Neural cell (in vitro differentiated cells): ENCODE results near the gene SOWAHD. TPM values are rescaled to one million over a fixed set of nuclear protein-coding genes. Genes with fewer than 3 reads are reported as not detected.

Source experiments
- H2AFZ ChIP-seq: fragments of 200-600, 300-800 bp; sonication (generic), shearing (Covaris generic); 2 replicates; pipeline ENCODE4 v1.6.0; 2014; ENCODE audit warnings: low read depth, mild to moderate bottlenecking, antibody characterized with exemption, low read length, moderate library complexity
- H3F3A ChIP-seq: fragments of 200-600 bp; shearing (Covaris generic); 2 replicates; pipeline ENCODE4 v1.6.1; 2016; ENCODE audit warnings: mild to moderate bottlenecking, moderate library complexity, mixed read lengths, antibody characterized with exemption, low read length; ENCODE audit not compliant: insufficient read depth, poor library complexity, severe bottlenecking
- H3K27ac ChIP-seq: fragments of 200-600, 300-800 bp; sonication (generic), shearing (Covaris generic); 2 replicates; pipeline ENCODE4 v1.5.1; 2014; ENCODE audit warnings: mild to moderate bottlenecking, low read length, moderate library complexity
- H3K27me3 ChIP-seq: fragments of 300-800, 200-600 bp; sonication (generic), shearing (Covaris generic); 2 replicates; pipeline ENCODE4 v1.6.0; 2014; ENCODE audit warnings: mild to moderate bottlenecking, low read depth, low read length, moderate library complexity; ENCODE audit not compliant: insufficient read depth
- H3K36me3 ChIP-seq: fragments of 300-800, 200-600 bp; sonication (generic), shearing (Covaris generic); 2 replicates; pipeline ENCODE4 v1.5.1; 2014; ENCODE audit warnings: mild to moderate bottlenecking, antibody characterized with exemption, low read length, moderate library complexity; ENCODE audit not compliant: insufficient read depth
- H3K4me2 ChIP-seq: fragments of 300-800, 200-600 bp; sonication (generic), shearing (Covaris generic); 2 replicates; pipeline ENCODE4 v1.6.0; 2014; ENCODE audit warnings: mild to moderate bottlenecking, low read length
- H3K4me3 ChIP-seq: fragments of 300-800, 200-600 bp; sonication (generic), shearing (Covaris generic); 2 replicates; pipeline ENCODE4 v1.5.1; 2014; ENCODE audit warnings: mild to moderate bottlenecking, low read length, moderate library complexity
- H3K79me2 ChIP-seq: fragments of 200-600 bp; shearing (Covaris generic); replicated peaks from 2 replicates; pipeline ENCODE4 v1.6.0; 2014; ENCODE audit warnings: mild to moderate bottlenecking, low read length, moderate library complexity; ENCODE audit not compliant: insufficient read depth
- H3K9ac ChIP-seq: fragments of 300-800, 200-600 bp; sonication (generic), shearing (Covaris generic); 2 replicates; pipeline ENCODE4 v1.6.1; 2016; ENCODE audit warnings: mild to moderate bottlenecking, low read length, mixed read lengths
- H3K9me2 ChIP-seq: fragments of 200-600 bp; shearing (Covaris generic); 2 replicates; pipeline ENCODE4 v1.6.1; 2016; ENCODE audit warnings: mild to moderate bottlenecking, low read length, mixed read lengths; ENCODE audit not compliant: insufficient read depth
- H3K9me3 ChIP-seq: fragments of 200-600, 300-800 bp; sonication (generic), shearing (Covaris generic); 2 replicates; pipeline ENCODE4 v1.6.1; 2016; ENCODE audit warnings: mild to moderate bottlenecking, mixed run types, low read length, moderate library complexity, mixed read lengths
- H4K20me1 ChIP-seq: fragments of 200-600 bp; shearing (Covaris generic); 2 replicates; pipeline ENCODE4 v1.6.1; 2016; ENCODE audit warnings: mild to moderate bottlenecking, mixed run types; ENCODE audit not compliant: insufficient read depth
- CTCF ChIP-seq: fragments of 450-650 bp; IDR thresholded peaks from 2 replicates; pipeline ENCODE4 v1.5.1; 2014; ENCODE audit warnings: antibody characterized with exemption, mild to moderate bottlenecking, moderate library complexity; ENCODE audit not compliant: poor library complexity, severe bottlenecking
- EP300 ChIP-seq: fragments of 450-650 bp; conservative IDR thresholded peaks from 2 replicates; pipeline ENCODE4 v1.6.1; 2014; ENCODE audit warnings: antibody characterized with exemption, mild to moderate bottlenecking, moderate library complexity; ENCODE audit not compliant: poor library complexity, severe bottlenecking
- EZH2 ChIP-seq: fragments of 200-600, 300-800 bp; shearing (Covaris generic), sonication (generic); IDR thresholded peaks from 2 replicates; pipeline ENCODE4 v1.6.1; 2014; ENCODE audit warnings: antibody characterized with exemption, low read length, borderline replicate concordance, mild to moderate bottlenecking; ENCODE audit not compliant: insufficient read depth, poor library complexity, severe bottlenecking
- MXI1 ChIP-seq: fragments of 450-650 bp; conservative IDR thresholded peaks from 2 replicates; pipeline ENCODE4 v1.6.1; 2014; ENCODE audit warnings: antibody characterized with exemption, mild to moderate bottlenecking; ENCODE audit not compliant: poor library complexity, severe bottlenecking
- POLR2AphosphoS5 ChIP-seq: IDR thresholded peaks from 2 replicates; pipeline ENCODE4 v1.6.1; 2012
- RAD21 ChIP-seq: fragments of 450-650 bp; conservative IDR thresholded peaks from 2 replicates; pipeline ENCODE4 v1.6.1; 2014; ENCODE audit warnings: antibody characterized with exemption, mild to moderate bottlenecking, moderate library complexity
- REST ChIP-seq: IDR thresholded peaks from 2 replicates; pipeline ENCODE4 v1.6.1; 2012; ENCODE audit warnings: borderline replicate concordance
- SMC3 ChIP-seq: fragments of 450-650 bp; conservative IDR thresholded peaks from 2 replicates; pipeline ENCODE4 v1.6.1; 2014; ENCODE audit warnings: antibody characterized with exemption, mild to moderate bottlenecking, moderate library complexity; ENCODE audit not compliant: poor library complexity
- TAF1 ChIP-seq: IDR thresholded peaks from 2 replicates; pipeline ENCODE4 v1.6.1; 2012; ENCODE audit warnings: low read depth
- polyA minus RNA-seq: library from RNA; depleted of rRNA, polyadenylated mRNA; stranded (reverse); fragments of >200 nt; gene quantifications from 2 replicates; pipeline ENCODE4 v1.2.3, GENCODE V29; 2014
- polyA plus RNA-seq: library from polyadenylated mRNA; depleted of rRNA; stranded (reverse); fragments of >200 nt; gene quantifications from 2 replicates; pipeline ENCODE4 v1.2.3, GENCODE V29; 2014

The SOWAHD gene
- polyA plus RNA-seq (1.0 TPM in 1 of 2 replicates, not detected in the other), polyA minus RNA-seq (0.35 TPM in 1 of 2 replicates, not detected in the other)

- Histone ChIP-seq H3K27me3 (peaks cover 34% of the 10 kb centered on the region), H3K79me2 (no peaks in the 10 kb centered on the region), H3K4me3 (peak within 1 kb of the TSS; percentile 65), H3K4me2 (no peak within 1 kb of the TSS), H2AFZ (no peak within 1 kb of the TSS), H3K9ac (peak within 1 kb of the TSS; percentile 26), H3K9me3 (no peaks in the 10 kb centered on the region), H3K36me3 (no peaks in the 10 kb centered on the region), H3K9me2 (no peaks in the 10 kb centered on the region), H3F3A (no peaks in the 10 kb centered on the region), H3K27ac (no peak within 1 kb of the TSS), H4K20me1 (no peaks in the 10 kb centered on the region)
- TF ChIP-seq TAF1 = no peak
- no peak for TF ChIP-seq POLR2AphosphoS5
These were observed at the start of gene SOWAHD for GRCh38 chrX:119757979-119758730. SOWAHD (plus strand) TSS chrX:119758588; CDS start chrX:119758668, 80 bp downstream.

GRCh38 chrX:119708936-119709335 is 49.5 kb upstream of the SOWAHD start:
- H3K27me3 ChIP-seq = no peaks in the 10 kb centered on the region
- TF ChIP-seq EP300 (no peak), REST (no peak), EZH2 (no peak), POLR2AphosphoS5 (no peak), CTCF (no peak), SMC3 (no peak), RAD21 (no peak), MXI1 (no peak), TAF1 (no peak)
- no peak overlapping the region for H3K9ac ChIP-seq
- H3K36me3 ChIP-seq = no peaks in the 10 kb centered on the region
- no peaks in the 10 kb centered on the region for H3K9me3 ChIP-seq
- H3K4me3 ChIP-seq = no peak overlapping the region
- no peak overlapping the region for H3K27ac ChIP-seq
- H3K4me2 ChIP-seq = no peak overlapping the region
- no peaks in the 10 kb centered on the region for H4K20me1 ChIP-seq
- no peaks in the 10 kb centered on the region for H3K9me2 ChIP-seq
- no peaks in the 10 kb centered on the region for H3K79me2 ChIP-seq
- no peaks in the 10 kb centered on the region for H3F3A ChIP-seq
- no peak overlapping the region for H2AFZ ChIP-seq
